ENCODE data around the gene CCDC73.

CCDC73 gene

DNA sequence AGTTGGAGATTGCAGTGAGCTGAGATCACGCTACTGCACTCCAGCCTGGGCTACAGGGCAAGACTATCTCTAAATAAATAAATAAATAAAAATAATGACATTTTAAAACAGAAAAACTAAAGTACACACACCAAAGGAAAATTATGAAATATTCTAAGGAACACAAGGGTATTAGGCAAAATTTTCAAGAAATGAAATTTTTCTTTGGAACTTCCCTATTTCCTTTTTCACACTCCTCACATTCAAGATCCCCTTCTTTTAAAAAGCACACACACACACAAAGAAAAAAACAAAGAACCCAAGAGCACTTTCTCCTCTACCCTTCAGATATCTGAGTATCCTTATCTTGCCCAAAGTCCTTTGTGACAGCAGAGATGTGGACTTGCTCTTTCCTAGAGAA is 92.8 kb downstream of the CCDC73 start:
- ChIA-PET POLR2A (no interaction called here), CTCF (no interaction called here)
- TF ChIP-seq BHLHE40 (IDR thresholded peaks at IDR 0.05; ENCODE audit: borderline replicate concordance) (no peak), HDGF (IDR thresholded peaks at IDR 0.05; ENCODE audit: borderline replicate concordance) (no peak), SP1 (IDR thresholded peaks at IDR 0.05) (no peak)
- TF ChIP-seq, protein P1, sequence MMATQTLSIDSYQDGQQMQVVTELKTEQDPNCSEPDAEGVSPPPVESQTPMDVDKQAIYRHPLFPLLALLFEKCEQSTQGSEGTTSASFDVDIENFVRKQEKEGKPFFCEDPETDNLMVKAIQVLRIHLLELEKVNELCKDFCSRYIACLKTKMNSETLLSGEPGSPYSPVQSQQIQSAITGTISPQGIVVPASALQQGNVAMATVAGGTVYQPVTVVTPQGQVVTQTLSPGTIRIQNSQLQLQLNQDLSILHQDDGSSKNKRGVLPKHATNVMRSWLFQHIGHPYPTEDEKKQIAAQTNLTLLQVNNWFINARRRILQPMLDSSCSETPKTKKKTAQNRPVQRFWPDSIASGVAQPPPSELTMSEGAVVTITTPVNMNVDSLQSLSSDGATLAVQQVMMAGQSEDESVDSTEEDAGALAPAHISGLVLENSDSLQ (IDR thresholded peaks at IDR 0.05), result no peak
- no peak for DNase-seq (ENCODE audit: extremely low spot score)

DNA sequence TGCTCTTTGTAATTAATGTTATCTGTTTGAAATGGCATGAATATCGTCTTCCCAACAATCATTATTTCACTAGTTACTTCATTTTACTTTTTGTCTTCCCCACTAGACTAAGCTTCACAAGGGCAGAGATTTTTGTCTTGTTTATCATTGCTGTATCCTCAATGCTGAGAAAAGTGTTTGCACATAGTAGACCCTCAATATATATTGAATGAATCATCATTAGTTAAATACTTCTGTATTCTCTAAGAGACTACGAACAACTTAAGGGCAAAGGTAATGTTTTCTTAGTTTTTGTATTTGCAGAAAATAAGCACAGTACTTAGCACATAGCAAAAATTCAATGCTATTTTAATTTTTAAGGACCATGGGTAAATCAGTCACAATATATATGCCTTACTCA is 95.9 kb downstream of the CCDC73 start:
- DNase-seq (ENCODE audit: extremely low spot score), result no peak
- ChIA-PET POLR2A (no interaction called here), CTCF (no interaction called here)
- no peak for TF ChIP-seq FOXA1 (IDR thresholded peaks at IDR 0.05)
- no peak for TF ChIP-seq ZNF384 (IDR thresholded peaks at IDR 0.05)
- TF ChIP-seq SP1 (IDR thresholded peaks at IDR 0.05), result no peak
- no peak for TF ChIP-seq LEF1 (IDR thresholded peaks at IDR 0.05; ENCODE audit: borderline replicate concordance)
- no peak for TF ChIP-seq SUZ12 (IDR thresholded peaks at IDR 0.05)
- TF ChIP-seq BHLHE40 (IDR thresholded peaks at IDR 0.05; ENCODE audit: borderline replicate concordance), result no peak
- no peak for TF ChIP-seq FOXK2 (IDR thresholded peaks at IDR 0.05)
- TF ChIP-seq CTBP1 (IDR thresholded peaks at IDR 0.05; ENCODE audit: borderline replicate concordance), result no peak
- no peak for TF ChIP-seq ARNT (IDR thresholded peaks at IDR 0.05)
- TF ChIP-seq, protein P1 (IDR thresholded peaks at IDR 0.05), result no peak
- no peak for TF ChIP-seq FOXM1 (IDR thresholded peaks at IDR 0.05; ENCODE audit: borderline replicate concordance)
- TF ChIP-seq ELF4 (IDR thresholded peaks at IDR 0.05), result no peak

DNA sequence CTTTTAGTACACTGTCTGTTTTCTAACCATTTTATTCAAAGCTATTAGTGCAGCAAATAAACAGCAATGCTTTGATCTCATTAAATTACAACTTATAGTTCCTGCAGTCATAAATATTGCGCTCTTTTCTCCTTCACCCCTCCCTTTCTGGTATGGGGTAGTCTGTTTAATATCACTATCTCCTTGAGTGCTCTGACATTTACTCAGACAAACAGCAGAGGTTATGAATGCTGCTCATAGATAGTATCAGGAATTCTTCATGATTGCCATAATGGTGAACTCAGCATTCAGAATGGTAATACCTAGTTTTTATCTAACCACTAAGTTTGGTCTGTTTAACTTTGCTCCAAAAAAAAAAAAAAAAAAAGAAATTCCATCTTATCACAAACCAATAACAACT is 123.4 kb downstream of the CCDC73 start:
- POLR2A ChIA-PET, result no interaction called here
- no peak for DNase-seq (ENCODE audit: extremely low spot score)
- CTCF ChIA-PET, result no interaction called here
- TF ChIP-seq HDGF (IDR thresholded peaks at IDR 0.05; ENCODE audit: borderline replicate concordance) (no peak), CTBP1 (IDR thresholded peaks at IDR 0.05; ENCODE audit: borderline replicate concordance) (no peak), NFRKB (IDR thresholded peaks at IDR 0.05) (no peak), ELF4 (IDR thresholded peaks at IDR 0.05) (no peak), SUZ12 (IDR thresholded peaks at IDR 0.05) (no peak), BHLHE40 (IDR thresholded peaks at IDR 0.05; ENCODE audit: borderline replicate concordance) (no peak), SP1 (IDR thresholded peaks at IDR 0.05) (no peak), LEF1 (IDR thresholded peaks at IDR 0.05; ENCODE audit: borderline replicate concordance) (no peak), FOXA1 (IDR thresholded peaks at IDR 0.05) (no peak), ZNF384 (IDR thresholded peaks at IDR 0.05) (no peak)
- TF ChIP-seq, protein P1 (IDR thresholded peaks at IDR 0.05), result no peak

DNA sequence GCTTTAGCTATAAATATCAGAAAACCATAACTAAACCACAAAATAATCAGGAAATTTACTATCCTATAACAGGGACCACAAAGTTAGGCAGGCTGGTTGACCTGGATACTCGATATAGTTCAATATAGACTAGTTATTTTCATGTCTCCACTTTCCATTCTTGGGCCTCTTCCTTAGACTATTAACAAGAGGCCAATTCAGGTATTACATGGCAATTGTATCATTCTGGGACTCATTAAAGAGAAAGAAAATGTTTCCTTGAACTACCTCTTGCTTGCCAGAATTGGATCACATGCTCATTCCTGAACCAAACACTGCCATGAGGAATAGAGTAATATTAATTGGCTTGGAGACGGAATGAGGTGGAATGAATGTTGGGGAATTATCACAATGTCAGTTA is 134.8 kb downstream of the CCDC73 start:
- peak; percentile 7 for DNase-seq (ENCODE audit: extremely low spot score)
- CTCF ChIA-PET, result no interaction called here
- POLR2A ChIA-PET, result no interaction called here
- TF ChIP-seq FOXA1 (IDR thresholded peaks at IDR 0.05) (no peak), L3MBTL2 (conservative IDR thresholded peaks at IDR 0.05) (no peak)

DNA sequence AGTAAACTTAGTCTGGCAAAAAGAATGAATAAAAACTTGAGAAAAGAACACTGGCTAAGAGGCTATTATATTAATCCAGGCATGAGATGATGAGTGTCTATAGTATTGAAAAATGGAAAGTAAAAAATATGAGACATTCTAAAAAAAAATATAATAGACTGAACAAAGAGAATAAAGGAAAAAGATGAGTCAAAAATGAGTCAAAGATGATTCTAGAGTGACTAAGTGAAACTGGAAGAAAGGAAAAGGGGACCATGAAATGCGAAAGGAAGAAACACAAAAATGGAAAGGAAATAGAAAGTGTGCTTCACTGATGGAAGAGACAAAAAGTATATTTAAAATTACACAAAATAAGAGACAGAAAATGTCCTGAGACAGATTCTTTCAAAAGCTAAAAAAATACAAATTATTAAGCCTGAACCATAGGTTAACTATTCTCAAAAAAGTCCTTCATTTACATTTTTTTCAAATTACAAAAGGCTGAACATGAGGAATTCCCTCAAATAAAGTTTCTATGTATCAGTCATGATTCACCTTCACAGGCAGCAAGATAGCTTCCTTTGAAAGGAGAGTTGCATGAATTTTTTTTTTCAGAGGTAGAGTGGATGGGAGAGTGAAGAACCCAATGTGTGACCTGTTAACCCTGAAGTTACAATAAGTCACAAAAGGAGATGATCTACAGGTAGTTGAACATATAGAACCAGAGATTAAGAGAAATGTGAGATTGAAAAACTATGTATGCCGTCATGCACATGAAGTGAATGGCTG is 135.6 kb downstream of the CCDC73 start:
- DNase-seq (ENCODE audit: extremely low spot score), result no peak
- CTCF ChIA-PET, result no interaction called here
- POLR2A ChIA-PET, result no interaction called here

DNA sequence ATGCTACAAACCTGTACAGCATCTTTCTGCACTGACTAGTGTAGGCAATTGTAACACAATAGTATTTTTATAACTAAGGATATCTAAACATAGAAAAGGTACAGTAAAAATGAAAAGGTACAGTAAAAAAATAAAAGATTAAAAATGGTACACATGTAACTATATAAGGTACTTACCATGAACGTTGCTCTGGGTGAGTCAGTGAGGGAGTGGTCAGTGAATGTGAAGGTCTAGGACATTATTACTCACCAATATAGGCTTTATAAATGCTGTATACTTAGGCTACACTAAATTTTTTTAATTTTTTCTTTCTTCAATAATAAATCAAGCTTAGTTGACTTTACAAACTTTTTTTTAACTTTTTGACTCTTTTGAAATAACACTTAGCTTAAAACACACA is 150.9 kb downstream of the CCDC73 start:
- TF ChIP-seq SP1 (IDR thresholded peaks at IDR 0.05) (no peak), ZNF384 (IDR thresholded peaks at IDR 0.05) (no peak), FOXA1 (IDR thresholded peaks at IDR 0.05) (no peak), BHLHE40 (IDR thresholded peaks at IDR 0.05; ENCODE audit: borderline replicate concordance) (no peak), SUZ12 (IDR thresholded peaks at IDR 0.05) (no peak), L3MBTL2 (conservative IDR thresholded peaks at IDR 0.05) (no peak), TARDBP (IDR thresholded peaks at IDR 0.05) (no peak), HDGF (IDR thresholded peaks at IDR 0.05; ENCODE audit: borderline replicate concordance) (no peak), NFRKB (IDR thresholded peaks at IDR 0.05) (no peak), ELF4 (IDR thresholded peaks at IDR 0.05) (no peak), ARNT (IDR thresholded peaks at IDR 0.05) (no peak), FOXM1 (IDR thresholded peaks at IDR 0.05; ENCODE audit: borderline replicate concordance) (no peak), FOXK2 (IDR thresholded peaks at IDR 0.05) (no peak)
- TF ChIP-seq, protein P1 (IDR thresholded peaks at IDR 0.05), result no peak
- ChIA-PET POLR2A (no interaction called here), CTCF (interaction anchor here (0.7 kb wide), 1 partner anchor 131 kb away, joined by 4 read pairs; no protein-coding TSS in a partner anchor)
- DNase-seq (ENCODE audit: extremely low spot score), result no peak

More for the DNA sequence above, 135.6 kb downstream of the CCDC73 start:
- no peak for TF ChIP-seq HDGF (IDR thresholded peaks at IDR 0.05; ENCODE audit: borderline replicate concordance)
- TF ChIP-seq SP1 (IDR thresholded peaks at IDR 0.05), result no peak
- TF ChIP-seq NFRKB (IDR thresholded peaks at IDR 0.05), result no peak
- no peak for TF ChIP-seq FOXK2 (IDR thresholded peaks at IDR 0.05)
- TF ChIP-seq, protein P1 (IDR thresholded peaks at IDR 0.05), result no peak
